H1 (cell line): ENCODE measurements around the gene EZH2. TPM values are rescaled to one million over a fixed set of nuclear protein-coding genes. Genes with fewer than 3 reads are reported as not detected.

Experiments used
- CTCF ChIA-PET: fragments of 300-600 bp; sonication (Branson Sonifier 250); formaldehyde crosslinking; loops from one replicate; lab custom pipeline; 2021; ENCODE audit not compliant: partially characterized antibody; lab: Charles Lee
- POLR2A ChIA-PET: fragments of 300-600 bp; sonication (Branson Sonifier 250); formaldehyde crosslinking; loops from one replicate; lab custom pipeline; 2021; ENCODE audit warnings: inconsistent platforms; ENCODE audit not compliant: partially characterized antibody; lab: Charles Lee
- DNase-seq, 2 experiments: peaks; one replicate each; pipeline versions ENCODE4 v3.0.0 to v3.0.0-alpha.2; 2010 to 2022; ENCODE audit warnings: low spot score in 2 of 2, low read depth in 1 of 2, mixed read lengths in 1 of 2
- FAIRE-seq: peaks from 2 replicates; lab custom pipeline; 2011; peaks lifted over from hg19 to GRCh38; lab: Jason Lieb, UNC
- H2AFZ ChIP-seq: 2 replicates; pipeline ENCODE4 v1.8.1; 2012; ENCODE audit warnings: low read length, inconsistent platforms
- H2AK5ac ChIP-seq: 2 replicates; pipeline ENCODE4 v1.6.1; 2013; ENCODE audit warnings: low read depth, low read length
- H2BK120ac ChIP-seq: replicated peaks from 2 replicates; pipeline ENCODE3; 2013; ENCODE audit warnings: low read depth, low read length, inconsistent platforms
- H2BK12ac ChIP-seq: 2 replicates; pipeline ENCODE4 v1.6.1; 2013; ENCODE audit warnings: low read depth, low read length
- H2BK15ac ChIP-seq: 2 replicates; pipeline ENCODE4 v1.6.1; 2013; ENCODE audit warnings: low read length
- H2BK20ac ChIP-seq: 2 replicates; pipeline ENCODE4 v1.6.1; 2013; ENCODE audit warnings: low read length
- H2BK5ac ChIP-seq: 2 replicates; pipeline ENCODE4 v1.6.1; 2013; ENCODE audit warnings: low read depth, low read length
- H3K14ac ChIP-seq: 2 replicates; pipeline ENCODE4 v1.6.1; 2013; ENCODE audit warnings: inconsistent platforms; ENCODE audit not compliant: insufficient read length
- H3K18ac ChIP-seq: 2 replicates; pipeline ENCODE4 v1.6.1; 2013; ENCODE audit warnings: low read length; ENCODE audit errors: extremely low read depth
- H3K23ac ChIP-seq: 2 replicates; pipeline ENCODE4 v1.6.1; 2013; ENCODE audit warnings: inconsistent platforms; ENCODE audit not compliant: insufficient read length
- H3K23me2 ChIP-seq: 2 replicates; pipeline ENCODE4 v1.6.1; 2013; ENCODE audit warnings: low read depth, low read length
- H3K27ac ChIP-seq: 2 replicates; pipeline ENCODE4 v1.6.1; 2011; ENCODE audit warnings: low read depth, low read length, inconsistent platforms
- H3K27me3 ChIP-seq, 4 experiments: replicated peaks in 1 of 4; 1 replicate in 1 of 4; 2 replicates in 3 of 4; pipeline versions ENCODE4 v1.6.1 to v1.8.1; 2011 to 2013; ENCODE audit warnings: low read length in 3 of 4, mild to moderate bottlenecking in 3 of 4, inconsistent platforms in 2 of 4, mixed read lengths in 2 of 4, moderate library complexity in 1 of 4; ENCODE audit not compliant: control insufficient read depth in 3 of 4, insufficient read depth in 3 of 4; ENCODE audit errors: extremely low read depth in 1 of 4
- H3K36me3 ChIP-seq, 4 experiments: 2 replicates each; pipeline versions ENCODE4 v1.6.1 to v1.8.1; 2011 to 2013; ENCODE audit warnings: mild to moderate bottlenecking in 4 of 4, low read length in 3 of 4, moderate library complexity in 2 of 4, control low read depth in 1 of 4, inconsistent platforms in 1 of 4; ENCODE audit not compliant: insufficient read depth in 4 of 4, control insufficient read depth in 2 of 4
- H3K4ac ChIP-seq: replicated peaks from 2 replicates; pipeline ENCODE3; 2013; ENCODE audit warnings: low read length, low read depth, mixed read lengths, inconsistent platforms; ENCODE audit not compliant: insufficient read length
- H3K4me1 ChIP-seq, 4 experiments: replicated peaks in 1 of 4; 1 replicate in 1 of 4; 2 replicates in 3 of 4; pipeline versions ENCODE4 v1.6.1 to v1.8.1; 2011 to 2013; ENCODE audit warnings: low read length in 3 of 4, inconsistent platforms in 2 of 4, mixed read lengths in 1 of 4; ENCODE audit not compliant: insufficient read depth in 4 of 4, control insufficient read depth in 3 of 4
- H3K4me2 ChIP-seq, 2 experiments: 2 replicates each; pipeline versions ENCODE4 v1.6.1 to v1.8.1; 2011 to 2013; ENCODE audit warnings: low read depth in 2 of 2, low read length in 2 of 2, control low read depth in 1 of 2, inconsistent platforms in 1 of 2, mild to moderate bottlenecking in 1 of 2; ENCODE audit not compliant: insufficient read depth in 1 of 2
- H3K4me3 ChIP-seq, 4 experiments: fragments of 200-600, 300-600 bp in 1 of 4; sonication (generic), shearing (Covaris generic), sonication (Bioruptor Twin) in 1 of 4; 2 replicates each; pipeline versions ENCODE4 v1.5.1 to v1.8.1; 2011 to 2016; ENCODE audit warnings: low read length in 4 of 4, low read depth in 3 of 4, control low read depth in 2 of 4, inconsistent platforms in 2 of 4, mild to moderate bottlenecking in 2 of 4, mixed read lengths in 1 of 4, moderate library complexity in 1 of 4; ENCODE audit not compliant: insufficient read depth in 2 of 4; ENCODE audit errors: extremely low read depth in 1 of 4
- H3K56ac ChIP-seq: replicated peaks from 2 replicates; pipeline ENCODE3; 2013; ENCODE audit warnings: low read depth, mild to moderate bottlenecking, mixed read lengths, low read length, inconsistent platforms; ENCODE audit not compliant: insufficient read length
- H3K79me1 ChIP-seq: 2 replicates; pipeline ENCODE4 v1.6.1; 2013; ENCODE audit warnings: low read depth, low read length, control low read depth
- H3K79me2 ChIP-seq, 2 experiments: 2 replicates each; pipeline versions ENCODE4 v1.6.1 to v1.8.1; 2012 to 2013; ENCODE audit warnings: low read length in 2 of 2, mild to moderate bottlenecking in 2 of 2, inconsistent platforms in 1 of 2; ENCODE audit not compliant: insufficient read depth in 2 of 2, control insufficient read depth in 1 of 2
- H3K9ac ChIP-seq, 4 experiments: replicated peaks in 1 of 4; 1 replicate in 1 of 4; 2 replicates in 3 of 4; pipeline versions ENCODE4 v1.6.1 to v1.8.1; 2011 to 2013; ENCODE audit warnings: low read depth in 3 of 4, low read length in 3 of 4, control low read depth in 2 of 4, mild to moderate bottlenecking in 2 of 4, moderate library complexity in 2 of 4, inconsistent platforms in 1 of 4; ENCODE audit errors: extremely low read depth in 1 of 4
- H3K9me3 ChIP-seq, 2 experiments: 2 replicates each; pipeline versions ENCODE4 v1.6.1 to v1.8.1; 2012 to 2013; ENCODE audit warnings: mild to moderate bottlenecking in 2 of 2, moderate library complexity in 2 of 2, control low read depth in 1 of 2, inconsistent platforms in 1 of 2, low read depth in 1 of 2, low read length in 1 of 2, mixed read lengths in 1 of 2; ENCODE audit not compliant: insufficient read depth in 2 of 2
- H4K20me1 ChIP-seq, 2 experiments: replicated peaks in 1 of 2; 2 replicates each; pipeline versions ENCODE3 to v1.8.1; 2011 to 2013; ENCODE audit warnings: inconsistent platforms in 2 of 2, low read length in 2 of 2, mild to moderate bottlenecking in 1 of 2; ENCODE audit not compliant: insufficient read depth in 2 of 2, control insufficient read depth in 1 of 2
- H4K5ac ChIP-seq: 2 replicates; pipeline ENCODE4 v1.6.1; 2013; ENCODE audit warnings: low read length, low read depth, mixed read lengths, inconsistent platforms; ENCODE audit not compliant: insufficient read length
- H4K8ac ChIP-seq: 2 replicates; pipeline ENCODE4 v1.8.0; 2013; ENCODE audit warnings: mild to moderate bottlenecking, moderate library complexity, low read length, inconsistent platforms; ENCODE audit not compliant: insufficient read depth; ENCODE audit errors: extremely low read depth
- H4K91ac ChIP-seq: replicated peaks from 2 replicates; pipeline ENCODE3; 2013; ENCODE audit warnings: low read length, mixed read lengths, inconsistent platforms; ENCODE audit not compliant: insufficient read length
- ATF2 ChIP-seq: IDR thresholded peaks from 2 replicates; pipeline ENCODE4 v1.6.1; 2012; ENCODE audit warnings: low read length, inconsistent platforms
- ATF3 ChIP-seq: IDR thresholded peaks from 2 replicates; pipeline ENCODE4 v1.6.1; 2011; ENCODE audit warnings: low read depth, mild to moderate bottlenecking, low read length; ENCODE audit not compliant: insufficient read depth
- CHD1 ChIP-seq: IDR thresholded peaks from 2 replicates; pipeline ENCODE4 v1.6.1; 2012; ENCODE audit warnings: low read depth, low read length, improper control_type of control experiment
- E2F6 ChIP-seq: IDR thresholded peaks from 2 replicates; pipeline ENCODE4 v1.6.1; 2012; ENCODE audit warnings: inconsistent platforms
- EZH2 ChIP-seq: fragments of 200-600 bp; sonication (generic); IDR thresholded peaks from 2 replicates; pipeline ENCODE4 v1.7.1; 2012; ENCODE audit warnings: low read depth, mild to moderate bottlenecking, moderate library complexity, low read length, inconsistent platforms; ENCODE audit not compliant: severe bottlenecking
- TAF1 ChIP-seq: IDR thresholded peaks from 2 replicates; pipeline ENCODE4 v1.6.1; 2011; ENCODE audit warnings: mild to moderate bottlenecking, low read depth, low read length
- TAF7 ChIP-seq: optimal IDR thresholded peaks from 2 replicates; pipeline ENCODE3; 2011; ENCODE audit warnings: low read depth, mild to moderate bottlenecking, inconsistent platforms, low read length, moderate library complexity, borderline replicate concordance
- YY1 ChIP-seq: IDR thresholded peaks from 2 replicates; pipeline ENCODE4 v1.6.1; 2011; ENCODE audit warnings: low read depth, mild to moderate bottlenecking, low read length
- WGBS, 2 experiments: shearing (Covaris generic) in 1 of 2; methylation state at CpG; one replicate each; pipeline versions ENCODE4 v1.1.6 to v1.1.7; 2013 to 2015; ENCODE audit warnings: low lambda C conversion rate in 2 of 2, mixed read lengths in 2 of 2, inconsistent platforms in 1 of 2, low coverage in 1 of 2, missing lambda C conversion rate in 1 of 2; ENCODE audit not compliant: insufficient replicate concordance in 2 of 2, insufficient coverage in 1 of 2, insufficient read length in 1 of 2; ENCODE audit errors: extremely low coverage in 1 of 2, missing lambda C conversion rate in 1 of 2; 5-methylcytosine and 5-hydroxymethylcytosine counted together
- polyA plus RNA-seq, 7 experiments: library from polyadenylated mRNA; depleted of rRNA in 3 of 7; stranded (reverse) in 5 of 7; unstranded in 2 of 7; fragments of >200 nt in 5 of 7; fragments of 200-250 nt in 2 of 7; gene quantifications; 1 replicate in 5 of 7; 2 replicates in 1 of 7; 4 replicates in 1 of 7; pipeline versions ENCODE4 v1.2.1 to v1.2.3, GENCODE V29; 2011 to 2013; ENCODE audit warnings: missing spikeins in 2 of 7, mixed read lengths in 2 of 7
- total RNA-seq: library from RNA; stranded (reverse); fragmentation: NEBNext Ultra II Directional; extraction: Animal tissue kit (Norgen Biotek cat#: 25700); gene quantifications from 2 replicates; pipeline ENCODE4 v1.2.1, GENCODE V29; 2021

EZH2 gene
- total and polyA plus RNA-seq, 2 of the 8 experiments (the other 6 are each of a cell fraction or from before 2014, with no cell fraction given): 28.9 to 49.0 TPM

GRCh38 chr7:148828965-148829364 lies 55.1 kb downstream of the EZH2 start:
- Histone ChIP-seq H2BK12ac (no peak overlapping the region), H3K9ac (no peak overlapping the region), H2BK20ac (no peak overlapping the region), H3K27me3 (no peaks in the 10 kb centered on the region), H2AK5ac (no peak overlapping the region), H3K56ac (no peak overlapping the region), H3K27ac (no peak overlapping the region), H3K79me1 (no peaks in the 10 kb centered on the region; the same call in 1 of the 2 replicates), H4K91ac (no peak overlapping the region), H3K79me2 (peaks cover 0 to 6% of the 10 kb centered on the region in 2 experiments; a peak in 2 of 4 replicates), H3K23ac (no peak overlapping the region), H2BK120ac (no peak overlapping the region), H3K9me3 (no peaks in the 10 kb centered on the region), H4K20me1 (peaks cover 1% of the 10 kb centered on the region in 2 experiments), H3K23me2 (no peaks in the 10 kb centered on the region), H3K4ac (no peak overlapping the region), H4K8ac (no peak overlapping the region), H3K4me2 (no peak overlapping the region), H3K4me3 (no peak overlapping the region), H3K36me3 (peaks cover 0 to 38% (median 14%) of the 10 kb centered on the region in 4 experiments; a peak in 5 of 8 replicates), H3K14ac (no peak overlapping the region), H3K18ac (no peak overlapping the region), H4K5ac (no peak overlapping the region), H3K4me1 (no peaks in the 10 kb centered on the region; a peak in 1 of 7 replicates), H2BK5ac (no peak overlapping the region), H2BK15ac (no peak overlapping the region), H2AFZ (no peak overlapping the region)
- no peak for TF ChIP-seq ATF2
- no peak for TF ChIP-seq TAF7
- TF ChIP-seq CHD1: no peak
- TF ChIP-seq EZH2: no peak
- TF ChIP-seq TAF1: no peak
- TF ChIP-seq YY1: no peak
- TF ChIP-seq E2F6: no peak
- no peak for TF ChIP-seq ATF3
- DNase-seq: no peak
- no peak for FAIRE-seq
- CTCF ChIA-PET: no interaction called here
- 96% methylated on average over 1 of the region's 1 CpG; no CpG with 5 or more reads in 1 of the 2 experiments for WGBS, 2 experiments
- POLR2A ChIA-PET: no interaction called here
